K562 (cell line): ENCODE measurements around the gene GAL3ST3. TPM values are rescaled to one million over a fixed set of nuclear protein-coding genes. Genes with fewer than 3 reads are reported as not detected.

Experiments used
- ATAC-seq: fragments of 200-7000 bp; cut with Tn5 transposase; 3 replicates; pipeline ENCODE4 v1.9.1; 2020; ENCODE audit warnings: moderate library complexity
- BruUV-seq: library from RNA; stranded (reverse); fragments of 400-500 nt; replicated peaks from 2 replicates; lab custom pipeline; 2021; lab: Mats Ljungman, UMichigan
- CTCF ChIA-PET: fragments of 300-600 bp; formaldehyde crosslinking; extraction: SDS; loops from one replicate; lab custom pipeline; 2021; ENCODE audit warnings: low intra/inter-chr PET ratio; lab: Yijun Ruan, JAX
- POLR2A ChIA-PET: fragments of 300-600, 350-650 bp; sonication (Branson Sonifier 250); formaldehyde crosslinking; extraction: SDS; loops from one replicate; lab custom pipeline; 2021; ENCODE audit warnings: antibody characterized with exemption, inconsistent platforms; lab: Yijun Ruan, JAX
- DNase-seq, 4 experiments: peaks; one replicate each; pipeline versions ENCODE4 v3.0.0 to v3.0.0-alpha.2; 2011 to 2018; ENCODE audit warnings: low spot score in 3 of 4, mixed read lengths in 3 of 4; ENCODE audit errors: extremely low read depth in 1 of 4
- FAIRE-seq: peaks from 2 replicates; lab custom pipeline; 2011; peaks lifted over from hg19 to GRCh38; lab: Jason Lieb, UNC
- H2AFZ ChIP-seq: 2 replicates; pipeline ENCODE4 v1.6.0; 2011; ENCODE audit warnings: low read depth, low read length, control low read depth, inconsistent platforms
- H3K27ac ChIP-seq: fragments of 200-600 bp; 3 replicates; pipeline ENCODE4 v1.8.0; 2011; ENCODE audit warnings: low read depth, mild to moderate bottlenecking, control low read depth, inconsistent platforms, low read length, moderate library complexity, mixed read lengths; ENCODE audit errors: extremely low read depth
- H3K27me3 ChIP-seq, 2 experiments: fragments of 300-600 bp in 1 of 2; 2 replicates in 1 of 2; 3 replicates in 1 of 2; pipeline versions ENCODE4 v1.6.0 to v1.8.0; 2011; ENCODE audit warnings: inconsistent platforms in 2 of 2, low read length in 2 of 2, mild to moderate bottlenecking in 1 of 2, mixed read lengths in 1 of 2, moderate library complexity in 1 of 2; ENCODE audit not compliant: control insufficient read depth in 2 of 2, insufficient read depth in 2 of 2
- H3K36me3 ChIP-seq: fragments of 300-600 bp; 3 replicates; pipeline ENCODE4 v1.8.0; 2011; ENCODE audit warnings: mild to moderate bottlenecking, low read length, inconsistent platforms; ENCODE audit not compliant: control insufficient read depth, insufficient read depth
- H3K4me1 ChIP-seq, 2 experiments: fragments of 200-600 bp in 1 of 2; replicated peaks in 1 of 2; 2 replicates in 1 of 2; 3 replicates in 1 of 2; pipeline versions ENCODE4 v1.5.1 to v1.8.0; 2011; ENCODE audit warnings: inconsistent platforms in 2 of 2, low read length in 2 of 2, mild to moderate bottlenecking in 1 of 2, mixed read lengths in 1 of 2, moderate library complexity in 1 of 2; ENCODE audit not compliant: control insufficient read depth in 2 of 2, insufficient read depth in 2 of 2
- H3K4me2 ChIP-seq: 2 replicates; pipeline ENCODE4 v1.6.1; 2011; ENCODE audit warnings: low read length, control low read depth, inconsistent platforms, mixed read lengths; ENCODE audit not compliant: insufficient read depth
- H3K4me3 ChIP-seq: fragments of 200-600 bp; sonication (generic), shearing (Covaris generic); 2 replicates; pipeline ENCODE4 v1.5.1; 2016; ENCODE audit warnings: control low read depth, inconsistent platforms
- H3K79me2 ChIP-seq: fragments of 200-600 bp; 3 replicates; pipeline ENCODE4 v1.8.0; 2011; ENCODE audit warnings: low read length, inconsistent platforms; ENCODE audit not compliant: control insufficient read depth, insufficient read depth
- H3K9ac ChIP-seq, 2 experiments: 2 replicates each; pipeline versions ENCODE4 v1.6.0 to v1.6.1; 2011; ENCODE audit warnings: low read depth in 2 of 2, low read length in 2 of 2, control low read depth in 1 of 2, inconsistent platforms in 1 of 2, mild to moderate bottlenecking in 1 of 2, mixed read lengths in 1 of 2; ENCODE audit not compliant: insufficient read depth in 1 of 2
- H3K9me1 ChIP-seq: one replicate; pipeline ENCODE4 v1.6.0; 2011; ENCODE audit warnings: inconsistent platforms, mild to moderate bottlenecking, low read length, moderate library complexity; ENCODE audit not compliant: control insufficient read depth, insufficient read depth
- H3K9me3 ChIP-seq: replicated peaks from 2 replicates; pipeline ENCODE4 v1.5.1; 2011; ENCODE audit warnings: low read depth, low read length, inconsistent platforms; ENCODE audit not compliant: control insufficient read depth, insufficient read depth
- H4K20me1 ChIP-seq: replicated peaks from 2 replicates; pipeline ENCODE4 v1.6.1; 2011; ENCODE audit warnings: low read length, inconsistent platforms, mixed read lengths; ENCODE audit not compliant: control insufficient read depth, insufficient read depth
- CBX1 ChIP-seq: sonication (generic); IDR thresholded peaks from 2 replicates; pipeline ENCODE4 v1.6.1; 2016; ENCODE audit warnings: antibody characterized with exemption, low read depth, mild to moderate bottlenecking
- CREB3 ChIP-seq: fragments of 450-650 bp; conservative IDR thresholded peaks from 2 replicates; pipeline ENCODE4 v1.6.1; 2016; ENCODE audit warnings: missing genetic modification characterization, low read depth, mild to moderate bottlenecking, missing compliant biosample characterization, moderate library complexity
- HNRNPK ChIP-seq: fragments of 200-400 bp; formaldehyde crosslinking; IDR thresholded peaks from one replicate; pipeline ENCODE4 v1.6.1; 2018; ENCODE audit warnings: mild to moderate bottlenecking, low read depth, low read length; ENCODE audit not compliant: poor library complexity, severe bottlenecking
- ZBTB49 ChIP-seq: sonication (generic); formaldehyde crosslinking; IDR thresholded peaks from 2 replicates; pipeline ENCODE4 v1.8.0; 2022; ENCODE audit warnings: missing genetic modification reagents, mild to moderate bottlenecking, borderline replicate concordance
- WGBS: fragments of 100-300 bp; shearing (Covaris generic); methylation state at CpG from one replicate; pipeline ENCODE4 v1.1.6; 2016; ENCODE audit warnings: low coverage, mixed read lengths; ENCODE audit not compliant: insufficient coverage; ENCODE audit errors: missing lambda C conversion rate; 5-methylcytosine and 5-hydroxymethylcytosine counted together
- in situ Hi-C: fragments of 300-500 bp; cut with MboI; formaldehyde crosslinking; loops from 4 replicates; pipeline ENCODE4 v1.15.0; 2018; ENCODE audit warnings: inconsistent platforms, mixed read lengths
- intact Hi-C: fragments of 100-400 bp; cut with micrococcal nuclease; formaldehyde crosslinking; loops from 2 replicates; pipeline ENCODE4 v1.14.2; 2022
- polyA plus RNA-seq, 8 experiments: library from polyadenylated mRNA; depleted of rRNA in 4 of 8; stranded (reverse) in 5 of 8; unstranded in 3 of 8; fragments of >200 nt; fragmentation: Nextera tagmentation in 2 of 8; fragmentation: Illumina TruSeq in 1 of 8; extraction: Ambion mirVana in 2 of 8; extraction: Trizol in 1 of 8; gene quantifications; 2 replicates each; pipeline versions ENCODE4 v1.2.1 to v1.2.3, GENCODE V29; 2011 to 2014; ENCODE audit warnings: inconsistent platforms in 1 of 8, missing spikeins in 1 of 8
- total RNA-seq, 7 experiments: library from RNA; depleted of rRNA in 6 of 7; stranded (reverse); fragments of >200 nt in 6 of 7; fragmentation: Illumina TruSeq in 2 of 7; extraction: Trizol in 2 of 7; gene quantifications; 2 replicates each; pipeline versions ENCODE4 v1.2.1 to v1.2.3, GENCODE V29; 2011 to 2021; ENCODE audit warnings: low replicate concordance in 1 of 7

The GAL3ST3 gene
- total and polyA plus RNA-seq, 9 of the 15 experiments (the other 6 are each of a cell fraction or from before 2014, with no cell fraction given), result not detected

- TF ChIP-seq HNRNPK, result no peak
Measured at GRCh38 chr11:66087148-66087908, 38.4 kb upstream of the GAL3ST3 start (continued).

DNA sequence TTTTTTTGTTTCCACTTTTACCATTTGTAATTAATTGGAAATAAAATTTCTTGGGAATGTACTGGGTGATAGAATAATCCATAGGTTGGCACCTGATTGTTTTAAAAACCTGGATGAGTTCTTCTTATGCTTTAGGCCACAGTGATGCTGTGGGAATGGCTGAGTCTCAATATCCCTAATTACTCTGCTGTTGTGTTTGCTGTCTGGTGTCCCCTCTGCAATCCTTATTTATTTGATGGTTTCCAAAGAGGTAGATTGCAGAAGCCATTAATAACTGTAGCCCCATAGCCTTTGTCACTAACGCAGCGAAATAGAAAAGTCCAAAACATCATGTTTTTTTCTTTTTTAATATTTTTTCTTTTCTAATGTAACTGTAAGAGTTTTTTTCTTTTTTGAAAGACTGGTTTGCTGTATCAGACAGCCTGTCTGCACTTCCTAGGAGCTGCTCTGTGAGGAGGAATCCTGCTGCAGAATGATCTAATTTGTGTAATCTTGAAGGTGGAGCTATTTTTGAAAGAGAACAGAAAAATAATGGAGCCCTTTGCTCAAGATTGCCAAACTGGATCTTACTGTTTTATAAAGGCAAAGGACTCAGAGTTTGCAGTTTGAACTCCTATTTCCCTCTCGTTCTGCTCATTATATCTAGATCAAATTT, 36.0 kb upstream of the GAL3ST3 start:
- Histone ChIP-seq H3K4me2 (no peak overlapping the region), H4K20me1 (no peaks in the 10 kb centered on the region), H3K27me3 (no peaks in the 10 kb centered on the region), H3K4me3 (no peak overlapping the region), H3K9me3 (no peaks in the 10 kb centered on the region), H3K36me3 (no peaks in the 10 kb centered on the region), H2AFZ (no peak overlapping the region), H3K4me1 (peaks cover 9 to 38% of the 10 kb centered on the region in 2 experiments), H3K27ac (no peak overlapping the region), H3K79me2 (peaks cover 48% of the 10 kb centered on the region), H3K9ac (no peak overlapping the region), H3K9me1 (no peaks in the 10 kb centered on the region)
- WGBS, result 85% methylated on average over 3 of the region's 3 CpGs
- FAIRE-seq, result no peak
- no peak for ATAC-seq
- CTCF ChIA-PET, result no interaction called here
- DNase-seq, result no peak
- no TSS peak for BruUV-seq
- intact Hi-C loops (no loop called here), in situ Hi-C loops (no loop called here)
- TF ChIP-seq ZBTB49 (CRISPR knock-in tag) (no peak), CBX1 (no peak), CREB3 (tag) (no peak)
- POLR2A ChIA-PET, result interaction anchor here (0.6 to 1.8 kb wide), 7 partner anchors 11 to 64 kb away, joined by 3 to 4 read pairs (median 4); partner anchors contain the start of gene PACS1
